GM20431 (cell line): ENCODE measurements around the gene P3H1.
"Not testable (repeated sequence)": the region's sequence is repeated elsewhere in the genome, so short reads cannot be mapped to it uniquely, and the experiment has no call there.

Experiments
- in situ Hi-C: fragments of 300-500 bp; cut with MseI, MboI; formaldehyde crosslinking; loops from one replicate; pipeline ENCODE4 v1.15.0; 2020; ENCODE audit warnings: low sequenced_read_pairs; ENCODE audit not compliant: unreplicated experiment

Gene P3H1, protein sequence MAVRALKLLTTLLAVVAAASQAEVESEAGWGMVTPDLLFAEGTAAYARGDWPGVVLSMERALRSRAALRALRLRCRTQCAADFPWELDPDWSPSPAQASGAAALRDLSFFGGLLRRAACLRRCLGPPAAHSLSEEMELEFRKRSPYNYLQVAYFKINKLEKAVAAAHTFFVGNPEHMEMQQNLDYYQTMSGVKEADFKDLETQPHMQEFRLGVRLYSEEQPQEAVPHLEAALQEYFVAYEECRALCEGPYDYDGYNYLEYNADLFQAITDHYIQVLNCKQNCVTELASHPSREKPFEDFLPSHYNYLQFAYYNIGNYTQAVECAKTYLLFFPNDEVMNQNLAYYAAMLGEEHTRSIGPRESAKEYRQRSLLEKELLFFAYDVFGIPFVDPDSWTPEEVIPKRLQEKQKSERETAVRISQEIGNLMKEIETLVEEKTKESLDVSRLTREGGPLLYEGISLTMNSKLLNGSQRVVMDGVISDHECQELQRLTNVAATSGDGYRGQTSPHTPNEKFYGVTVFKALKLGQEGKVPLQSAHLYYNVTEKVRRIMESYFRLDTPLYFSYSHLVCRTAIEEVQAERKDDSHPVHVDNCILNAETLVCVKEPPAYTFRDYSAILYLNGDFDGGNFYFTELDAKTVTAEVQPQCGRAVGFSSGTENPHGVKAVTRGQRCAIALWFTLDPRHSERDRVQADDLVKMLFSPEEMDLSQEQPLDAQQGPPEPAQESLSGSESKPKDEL

DNA sequence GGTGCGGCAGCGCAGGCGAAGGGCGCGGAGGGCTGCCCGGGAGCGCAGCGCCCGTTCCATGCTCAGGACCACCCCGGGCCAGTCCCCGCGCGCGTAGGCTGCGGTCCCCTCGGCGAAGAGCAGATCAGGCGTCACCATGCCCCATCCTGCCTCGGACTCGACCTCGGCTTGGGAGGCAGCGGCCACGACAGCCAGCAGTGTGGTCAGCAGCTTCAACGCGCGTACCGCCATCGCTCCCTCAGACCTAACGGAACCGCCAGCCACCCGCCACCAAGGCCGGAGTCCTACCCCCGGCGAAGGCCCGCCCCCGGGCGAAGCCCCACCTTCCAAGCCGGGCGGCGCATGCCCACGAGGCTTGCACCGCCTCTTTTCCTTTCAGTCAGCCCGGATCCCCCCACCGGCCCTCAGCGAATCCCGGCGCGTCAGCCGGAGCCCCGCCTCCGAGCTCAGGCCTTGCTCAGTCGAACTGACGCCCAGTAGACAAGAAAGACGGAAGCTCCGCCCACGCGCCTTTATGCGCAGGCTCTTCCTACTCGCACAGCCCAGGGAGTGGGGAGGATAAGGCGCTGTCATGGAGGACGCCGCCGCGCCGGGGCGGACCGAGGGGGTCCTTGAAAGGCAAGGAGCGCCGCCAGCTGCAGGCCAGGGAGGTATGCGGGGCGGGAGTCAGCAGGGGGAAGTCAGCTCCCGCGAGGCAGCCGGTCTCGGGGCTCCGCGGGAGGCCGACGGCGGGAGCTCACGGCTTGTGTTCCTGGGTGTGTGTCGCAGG lies at the start of gene P3H1, which contains the start of gene C1orf50:
P3H1 (minus strand) TSS at position 288 of the 769 bp plus-strand sequence; CDS start at position 231, 57 bp downstream.
C1orf50 (plus strand) TSS at position 509 of the 769 bp plus-strand sequence; CDS start at position 572, 63 bp downstream.
- in situ Hi-C loops, result no loop called here

DNA sequence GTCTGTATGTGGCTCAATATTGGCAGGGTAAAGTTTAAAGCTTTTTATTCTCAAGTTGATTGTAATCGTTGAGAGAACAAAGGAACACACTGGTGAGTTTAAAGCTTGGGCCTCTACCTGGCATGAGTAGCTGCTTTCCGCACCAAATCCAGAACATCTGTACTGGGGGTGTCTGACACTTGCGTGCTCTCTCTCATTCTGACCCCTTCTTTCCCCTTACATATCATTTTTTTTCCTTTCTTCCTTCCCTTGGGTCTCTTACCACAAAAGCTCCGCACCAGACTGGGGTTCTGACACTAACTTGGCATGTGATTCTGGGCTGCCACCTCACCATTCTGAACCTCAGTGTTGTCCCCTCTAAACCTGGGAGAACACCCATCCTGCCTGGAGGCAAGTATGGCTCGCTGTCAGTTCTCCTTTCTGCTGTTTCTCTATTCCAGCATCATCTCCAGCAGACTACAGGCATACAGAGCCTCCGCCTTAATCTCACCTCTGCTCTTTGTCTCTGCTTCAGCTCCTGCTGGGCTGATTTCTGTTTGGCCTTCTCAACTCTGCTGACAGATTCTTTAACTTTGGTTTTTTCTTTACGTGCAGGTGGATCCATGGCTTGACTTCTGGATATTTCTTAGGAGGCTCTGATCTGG lies 49.2 kb upstream of the P3H1 start:
- in situ Hi-C loops, result no loop called here

DNA sequence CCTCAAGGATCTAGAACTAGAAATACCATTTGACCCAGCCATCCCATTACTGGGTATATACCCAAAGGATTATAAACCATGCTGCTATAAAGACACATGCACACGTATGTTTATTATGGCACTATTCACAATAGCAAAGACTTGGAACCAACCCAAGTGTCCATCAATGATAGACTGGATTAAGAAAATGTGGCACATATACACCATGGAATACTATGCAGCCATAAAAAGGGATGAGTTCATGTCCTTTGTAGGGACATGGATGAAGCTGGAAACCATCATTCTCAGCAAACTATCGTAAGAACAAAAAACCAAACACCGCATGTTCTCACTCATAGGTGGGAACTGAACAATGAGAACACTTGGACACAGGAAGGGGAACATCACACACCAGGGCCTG lies 48.0 kb upstream of the P3H1 start:
- in situ Hi-C loops, result not testable (repeated sequence)

DNA sequence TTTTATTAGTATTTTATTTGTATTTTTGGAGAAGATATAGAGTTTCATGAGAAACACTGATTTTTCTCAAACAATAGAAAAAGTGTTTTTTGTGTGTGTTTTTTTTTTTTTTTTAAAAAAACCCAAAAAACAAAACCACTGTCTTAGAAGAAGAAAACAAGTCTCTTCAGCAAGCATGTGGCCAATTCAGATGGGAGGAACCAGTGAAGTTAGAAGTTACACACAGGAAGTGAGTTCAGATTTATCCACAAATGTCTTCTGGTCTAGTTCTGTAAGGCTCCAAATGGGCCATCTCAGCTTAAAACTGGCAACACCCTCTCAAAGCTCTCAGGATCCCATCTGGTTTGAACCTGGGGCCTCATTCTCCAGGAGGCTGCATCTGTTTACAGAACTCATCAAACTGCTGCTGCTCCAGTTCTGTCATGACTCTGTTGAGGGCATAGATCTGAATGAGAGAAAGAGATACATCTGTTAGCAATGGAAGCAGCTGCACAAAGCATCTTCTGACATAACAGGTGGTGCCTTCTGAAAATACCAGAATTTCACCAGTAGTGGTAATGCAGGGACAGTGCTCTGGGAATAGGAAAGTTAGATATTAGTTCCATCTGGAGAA lies 40.3 kb upstream of the P3H1 start:
- in situ Hi-C loops, result no loop called here

DNA sequence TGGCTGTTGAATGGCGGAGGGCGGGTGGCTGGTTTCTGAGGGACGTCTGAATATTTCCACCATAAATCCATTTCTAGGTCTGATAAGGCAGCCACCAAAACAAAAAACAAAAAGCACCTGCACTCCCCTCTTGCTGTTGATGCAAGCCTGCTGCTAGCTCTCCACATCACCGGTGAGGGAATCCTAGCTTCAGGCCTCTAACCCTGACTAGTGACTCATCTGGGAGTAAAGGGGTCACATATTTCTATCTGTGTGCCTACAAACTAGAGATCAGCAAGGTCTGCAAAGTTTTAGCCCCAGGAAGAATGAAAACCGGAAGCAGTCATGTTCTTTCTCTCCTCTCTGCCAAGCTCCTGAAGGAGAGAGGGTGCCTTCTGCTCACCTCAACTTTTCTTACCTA lies 39.8 kb upstream of the P3H1 start:
- in situ Hi-C loops, result no loop called here

DNA sequence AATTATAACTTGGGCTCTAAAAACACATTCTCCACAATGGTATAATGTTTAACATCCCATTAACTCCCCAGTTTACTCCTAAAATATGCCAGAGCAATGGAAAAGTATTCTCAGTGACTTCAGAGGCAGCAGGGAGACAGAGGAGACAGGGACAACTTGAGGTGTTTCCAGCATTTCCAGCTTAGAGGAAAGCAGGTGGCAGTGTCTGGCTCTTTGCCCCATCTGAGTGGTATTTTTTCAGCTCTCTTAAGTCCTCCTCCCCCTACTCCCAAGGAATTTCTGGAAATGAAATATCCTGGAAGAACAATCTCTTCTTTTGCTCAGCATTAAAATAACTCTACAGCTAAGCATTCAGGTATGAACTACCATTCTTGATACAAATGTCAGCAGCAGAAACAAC lies 39.3 kb upstream of the P3H1 start:
- in situ Hi-C loops, result no loop called here

DNA sequence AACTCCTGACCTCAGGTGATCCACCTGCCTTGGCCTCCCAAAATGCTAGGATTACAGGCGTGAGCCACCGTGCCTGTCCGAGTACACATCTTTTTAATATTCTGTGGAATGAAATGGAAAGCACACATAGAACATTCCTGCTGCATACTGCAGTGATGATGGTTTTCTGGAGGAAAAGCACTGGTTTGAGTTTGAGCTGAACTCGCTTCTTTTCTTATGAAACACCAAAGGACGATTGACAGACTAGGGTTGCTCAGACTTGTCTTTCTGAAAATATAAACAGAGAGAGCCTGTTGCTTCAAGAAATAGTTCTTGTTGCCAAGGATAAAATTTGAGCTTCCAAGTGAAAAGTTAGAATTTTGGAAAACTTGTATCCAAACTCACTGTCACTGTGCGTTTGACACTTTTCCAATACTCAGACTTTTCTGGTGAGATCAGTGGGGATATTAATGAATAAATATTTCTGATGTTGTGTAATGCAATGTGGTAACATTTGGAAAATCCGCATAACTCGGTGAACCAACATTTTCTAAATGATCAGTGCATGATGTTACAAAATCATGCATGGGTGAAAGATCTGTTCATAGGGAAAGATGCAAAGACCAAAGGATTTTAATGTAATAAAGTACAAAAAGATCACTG lies 35.1 kb upstream of the P3H1 start:
- in situ Hi-C loops, result no loop called here

DNA sequence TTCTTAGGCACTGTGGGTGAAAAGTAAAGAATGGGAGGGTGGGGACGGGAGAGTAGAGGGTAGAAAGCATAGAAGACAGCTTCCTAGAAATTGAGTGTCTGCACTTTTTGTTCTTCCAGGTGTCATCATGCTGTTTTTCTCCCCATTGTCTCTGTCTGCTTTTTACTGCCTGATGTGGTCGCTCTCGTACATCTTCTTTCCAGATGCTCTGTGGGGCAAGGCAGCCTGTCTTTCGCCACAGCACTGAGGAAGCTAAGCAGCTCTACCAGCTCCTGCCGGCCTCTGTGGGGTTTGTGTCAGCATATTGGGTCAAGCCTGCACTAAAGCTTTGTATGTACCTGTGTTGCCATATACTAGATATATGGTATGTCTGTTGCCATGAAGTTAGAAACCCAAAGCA lies 31.2 kb upstream of the P3H1 start:
- in situ Hi-C loops, result loop anchor here (25.0 kb wide), 1 partner anchor 264 kb away; no protein-coding TSS in a partner anchor

DNA sequence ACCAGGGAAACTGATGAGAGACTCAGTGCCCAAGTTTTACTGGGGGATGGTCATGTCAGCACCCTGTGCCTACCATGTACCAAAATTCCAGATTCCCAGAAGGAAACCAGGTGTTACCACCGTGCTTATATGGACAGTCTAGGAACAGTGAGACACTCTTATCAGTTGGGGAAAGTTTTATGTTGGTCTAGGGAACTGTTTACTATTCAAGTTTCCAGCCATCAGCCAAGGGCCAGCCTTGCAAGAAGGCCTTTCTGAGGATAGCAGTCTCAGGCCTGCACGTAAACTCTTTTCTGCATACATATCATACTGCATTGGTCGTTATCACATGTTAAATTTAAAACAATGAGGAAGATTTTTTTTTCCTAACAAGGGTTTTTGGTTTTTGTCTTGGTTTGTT lies 30.6 kb upstream of the P3H1 start:
- in situ Hi-C loops, result loop anchor here (25.0 kb wide), 1 partner anchor 265 kb away; no protein-coding TSS in a partner anchor

DNA sequence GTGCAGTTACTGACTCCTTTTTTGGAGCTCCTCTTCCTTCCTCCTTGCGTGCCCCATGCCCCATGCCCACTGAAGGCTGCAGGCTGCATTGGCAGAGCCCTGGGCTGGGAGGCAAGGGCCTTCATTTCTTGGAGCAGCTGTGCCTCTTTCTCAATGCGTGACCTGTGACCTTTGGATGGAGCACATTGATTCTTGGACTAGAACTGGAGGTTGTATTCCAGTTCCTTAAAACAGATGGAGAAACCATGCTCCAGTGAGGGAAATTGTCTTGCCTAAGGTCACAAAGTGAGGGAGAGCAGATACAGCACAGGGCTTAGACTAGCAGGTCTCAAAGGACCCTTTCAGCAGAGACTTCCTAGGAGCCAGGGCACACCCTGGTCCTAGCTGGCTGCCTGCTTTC lies 27.0 kb upstream of the P3H1 start:
- in situ Hi-C loops, result loop anchor here (25.0 kb wide), 1 partner anchor 268 kb away; no protein-coding TSS in a partner anchor

DNA sequence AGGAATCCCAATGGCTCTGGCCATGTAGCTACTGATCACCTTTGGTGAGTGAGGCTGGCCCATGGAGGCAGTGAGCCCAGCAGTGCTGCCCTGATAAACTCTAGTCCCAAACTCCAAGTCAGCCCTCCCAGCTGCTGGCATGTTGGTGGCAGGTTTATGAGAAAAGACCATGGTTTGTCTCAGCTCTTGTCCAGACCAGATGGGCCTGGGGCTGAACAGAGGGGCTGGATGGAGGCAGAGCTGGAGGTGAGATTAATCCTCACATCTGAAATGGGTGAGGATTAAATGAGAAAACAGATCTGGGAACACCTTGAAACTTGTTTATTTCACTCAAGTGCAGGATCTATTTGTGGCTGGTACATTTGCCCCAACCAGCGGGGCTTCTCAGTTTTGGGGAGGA lies 21.2 kb upstream of the P3H1 start:
- in situ Hi-C loops, result loop anchor here (25.0 kb wide), 1 partner anchor 274 kb away; no protein-coding TSS in a partner anchor

DNA sequence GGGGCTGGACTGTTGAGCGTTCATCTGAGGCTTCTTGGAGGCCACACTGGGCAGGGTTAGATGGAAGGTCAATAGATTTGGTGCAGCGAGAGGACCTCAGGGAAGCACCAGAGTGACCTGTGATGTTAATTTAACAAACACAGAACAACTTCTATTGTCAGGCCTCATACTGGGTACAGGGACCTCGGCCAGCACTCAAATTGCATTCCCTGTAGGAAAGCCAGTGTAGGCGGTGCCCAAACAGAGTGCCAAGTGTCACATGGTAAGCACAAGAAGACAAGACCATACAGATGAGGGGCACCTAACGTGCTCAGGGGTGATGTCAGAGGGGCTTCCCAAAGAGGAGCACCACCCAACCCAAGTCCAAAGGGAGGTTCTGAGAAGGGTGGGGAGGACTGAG lies 19.3 kb upstream of the P3H1 start:
- in situ Hi-C loops, result loop anchor here (25.0 kb wide), 1 partner anchor 276 kb away; no protein-coding TSS in a partner anchor

DNA sequence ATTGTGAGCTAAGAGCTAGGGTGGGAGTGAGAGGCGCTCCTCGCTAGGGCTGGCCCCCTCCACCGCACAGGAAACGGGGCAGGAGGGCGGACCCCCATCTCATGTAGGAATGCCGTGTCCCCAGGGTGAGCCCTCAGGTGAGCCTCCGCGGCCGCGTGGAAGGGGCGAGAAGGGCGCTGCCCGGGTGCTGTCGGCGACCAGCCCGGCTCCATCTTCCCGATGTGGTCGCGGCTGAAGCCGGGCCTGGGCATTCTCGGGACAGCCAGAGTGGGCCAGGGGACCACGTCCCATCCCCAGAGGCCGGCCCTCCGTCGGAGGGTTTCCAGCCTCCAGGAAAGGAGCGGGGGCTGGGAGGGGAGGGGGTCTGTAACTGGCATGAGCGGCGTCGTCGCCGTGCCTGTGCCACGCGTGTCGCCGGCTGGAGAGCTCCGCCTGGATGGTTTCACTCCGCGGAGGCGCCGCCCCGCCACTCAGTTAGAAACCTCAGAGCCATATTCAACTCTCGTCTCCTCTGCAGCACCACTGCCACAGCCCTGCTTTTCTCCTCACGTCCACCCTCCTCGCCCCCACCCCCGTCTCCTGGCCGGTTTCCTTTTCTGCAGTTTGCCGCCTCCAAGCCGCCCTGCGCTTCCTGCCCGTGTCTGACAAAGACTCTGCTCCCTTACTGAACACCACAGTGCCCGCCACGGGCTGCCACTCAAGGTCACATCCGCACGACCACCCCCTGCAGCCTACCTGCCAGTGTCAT lies 18.3 kb upstream of the P3H1 start, which contains the start of gene TMEM269:
TMEM269 (plus strand) TSS at position 46 of the 748 bp plus-strand sequence. CDS start 4,903 bp downstream, outside the sequence.
- in situ Hi-C loops, result loop anchor here (25.0 kb wide), 1 partner anchor 277 kb away; no protein-coding TSS in a partner anchor

DNA sequence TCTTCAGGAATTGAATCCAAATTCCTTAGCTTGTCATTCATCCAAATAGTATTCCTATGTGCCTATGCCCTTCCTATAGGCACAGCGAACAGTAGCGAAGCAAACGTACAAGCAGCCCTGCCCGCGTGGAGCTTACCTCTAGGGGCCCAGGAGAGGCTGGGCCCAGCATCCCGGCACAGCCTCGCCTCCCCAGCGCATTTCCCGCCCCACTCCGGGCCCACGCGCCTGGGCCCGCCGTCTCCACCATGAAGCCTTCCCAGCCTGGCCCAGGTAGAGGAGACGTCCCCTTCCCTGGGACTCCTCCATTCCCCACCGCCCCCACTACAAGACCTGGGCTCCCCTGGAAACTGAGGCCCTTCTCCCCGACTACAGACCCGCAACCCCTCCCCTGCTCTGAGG lies 17.7 kb upstream of the P3H1 start:
- in situ Hi-C loops, result loop anchor here (25.0 kb wide), 1 partner anchor 278 kb away; no protein-coding TSS in a partner anchor

DNA sequence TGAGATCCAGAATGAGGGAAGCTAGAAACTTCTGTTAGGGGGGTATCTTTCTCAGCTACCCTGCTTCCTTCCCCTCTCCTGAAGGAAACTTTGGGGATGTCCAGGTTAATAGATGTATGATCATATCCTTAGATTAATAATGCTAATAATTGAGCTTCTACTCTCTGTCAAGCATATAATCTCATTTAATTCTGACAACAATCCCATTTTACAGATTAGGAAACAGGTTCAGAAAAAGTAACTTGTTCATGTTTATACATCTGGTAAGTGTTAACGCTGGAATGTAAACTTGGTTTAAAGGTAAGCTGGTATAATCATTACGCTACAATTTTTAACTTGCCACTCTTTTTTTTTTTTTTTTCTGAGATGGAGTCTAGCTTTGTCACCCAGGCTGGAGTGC lies 16.3 kb upstream of the P3H1 start:
- in situ Hi-C loops, result loop anchor here (25.0 kb wide), 1 partner anchor 279 kb away; no protein-coding TSS in a partner anchor

DNA sequence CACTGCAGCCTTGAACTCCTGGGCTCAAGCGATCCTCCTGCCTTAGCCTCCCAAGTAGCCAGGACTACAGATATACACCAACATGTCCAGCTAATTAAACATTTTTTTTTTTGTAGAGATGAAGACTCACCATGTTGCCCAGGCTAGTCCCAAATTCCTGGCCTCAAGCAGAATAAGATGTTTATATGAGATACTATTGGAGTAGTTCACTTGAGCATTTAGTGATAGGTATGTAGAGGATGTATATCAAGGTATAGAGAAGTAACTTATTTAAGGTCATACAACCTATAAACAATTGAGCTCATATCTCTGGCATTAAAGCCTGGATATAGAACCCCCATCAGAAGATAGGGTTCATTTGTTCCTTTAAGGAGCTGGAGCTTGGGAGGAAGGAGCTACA lies 13.3 kb upstream of the P3H1 start:
- in situ Hi-C loops, result loop anchor here (25.0 kb wide), 1 partner anchor 282 kb away; no protein-coding TSS in a partner anchor

DNA sequence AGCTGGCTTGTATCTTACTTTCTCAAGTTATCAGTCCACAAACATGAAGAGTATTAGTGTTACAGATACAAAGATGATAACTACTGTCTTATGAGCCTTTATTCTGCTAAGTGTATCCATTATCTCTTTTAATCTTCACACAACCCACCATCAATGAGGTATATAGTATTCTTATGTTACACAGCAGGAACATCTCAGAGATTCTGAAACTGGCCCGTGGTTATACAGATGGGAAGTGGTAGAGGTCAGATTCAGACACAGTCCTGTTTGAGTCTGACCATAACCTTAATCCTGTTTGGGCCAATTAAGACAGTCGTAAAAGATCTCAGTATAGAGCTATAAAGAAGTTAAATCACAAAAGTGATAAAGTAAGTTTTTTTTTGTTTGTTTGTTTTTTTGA lies 12.9 kb upstream of the P3H1 start:
- in situ Hi-C loops, result loop anchor here (25.0 kb wide), 1 partner anchor 283 kb away; no protein-coding TSS in a partner anchor

DNA sequence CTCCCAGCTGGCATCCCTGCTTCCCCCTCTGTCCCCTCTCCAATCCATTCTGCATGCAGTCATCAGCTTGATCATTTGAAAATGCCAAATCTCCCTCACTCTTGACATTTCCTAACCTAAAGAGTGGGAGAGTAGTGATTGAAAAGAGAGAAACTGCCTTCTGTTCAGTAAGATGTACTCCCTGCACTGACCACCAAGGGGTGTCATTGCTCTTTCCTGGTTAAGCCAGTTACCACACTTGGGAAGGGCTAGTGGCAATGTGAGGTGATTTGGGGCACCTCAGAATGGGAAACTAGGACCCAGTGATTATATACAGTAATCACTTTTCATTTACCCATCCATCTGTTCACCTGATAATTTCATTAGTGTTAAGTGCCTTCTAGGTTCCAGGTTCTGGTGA lies 11.0 kb upstream of the P3H1 start:
- in situ Hi-C loops, result loop anchor here (25.0 kb wide), 1 partner anchor 284 kb away; no protein-coding TSS in a partner anchor
